SKM-1 (cell line): ENCODE results near the gene ACTL9.
"Not testable (repeated sequence)": the region's sequence is repeated elsewhere in the genome, so short reads cannot be mapped to it uniquely, and the experiment has no call there.

Source experiments
- DNase-seq: peaks from one replicate; lab custom pipeline; 2025; ENCODE audit not compliant: unreplicated experiment; lab: John Stamatoyannopoulos, UW

ACTL9 gene

GRCh38 chr19:8698433-8699063 lies at the start of gene ACTL9:
TSS of gene ACTL9 (minus strand) at chr19:8698795. CDS start at chr19:8698701, 94 bp downstream.
- DNase-seq, result no peak

GRCh38 chr19:8739291-8740065 lies 40.9 kb upstream of the ACTL9 start:
- not testable (repeated sequence) for DNase-seq

GRCh38 chr19:8738377-8738776 lies 39.8 kb upstream of the ACTL9 start:
- no peak for DNase-seq

GRCh38 chr19:8731428-8732169 lies 33.0 kb upstream of the ACTL9 start:
- no peak for DNase-seq

GRCh38 chr19:8724276-8724675 lies 25.7 kb upstream of the ACTL9 start:
- DNase-seq, result no peak

- no peak for DNase-seq
These were observed 23.4 kb upstream of the ACTL9 start for GRCh38 chr19:8722032-8722431.

GRCh38 chr19:8721334-8721733 lies 22.7 kb upstream of the ACTL9 start, which contains the start of gene OR2Z1:
TSS of gene OR2Z1 (plus strand) at chr19:8721634. CDS start at chr19:8731029, 9,395 bp downstream.
- no peak for DNase-seq

GRCh38 chr19:8710337-8710736 lies 11.7 kb upstream of the ACTL9 start:
- DNase-seq, result not testable (repeated sequence)

GRCh38 chr19:8705742-8706141 lies 7.1 kb upstream of the ACTL9 start:
- no peak for DNase-seq

- DNase-seq, result not testable (repeated sequence)
These were observed 6.7 kb upstream of the ACTL9 start for GRCh38 chr19:8705304-8705703.

GRCh38 chr19:8703223-8703622 lies 4.6 kb upstream of the ACTL9 start:
- DNase-seq, result no peak

GRCh38 chr19:8702350-8702749 lies 3.8 kb upstream of the ACTL9 start:
- DNase-seq, result no peak

GRCh38 chr19:8700956-8701355 lies 2.4 kb upstream of the ACTL9 start:
- DNase-seq, result no peak

- no peak for DNase-seq
These were observed 1.3 kb upstream of the ACTL9 start for GRCh38 chr19:8699908-8700307.

GRCh38 chr19:8697671-8698432 lies 743 bp downstream of the ACTL9 start:
- no peak for DNase-seq

GRCh38 chr19:8696993-8697392 lies 1.6 kb downstream of the ACTL9 start:
- DNase-seq, result no peak

- DNase-seq, result no peak
These were observed 2.7 kb downstream of the ACTL9 start for GRCh38 chr19:8695911-8696310.

GRCh38 chr19:8695501-8695900 lies 3.1 kb downstream of the ACTL9 start:
- no peak for DNase-seq

GRCh38 chr19:8690753-8691539 lies 7.6 kb downstream of the ACTL9 start:
- DNase-seq, result no peak

GRCh38 chr19:8688930-8689329 lies 9.7 kb downstream of the ACTL9 start:
- DNase-seq, result no peak
